Adrenal gland (tissue), 5 donors: ENCODE results near the gene AIFM2.

Experiments
- POLR2A ChIP-seq, 2 donors: fragments of 450-650 bp; IDR thresholded peaks; one replicate each; pipeline ENCODE4 v1.6.1; 2017; ENCODE audit warnings: antibody characterized with exemption in 2 of 2, mild to moderate bottlenecking in 2 of 2, moderate library complexity in 1 of 2
- TF ChIP-seq, protein P1 (sequence below), 6 experiments: fragments of 450-650 bp in 4 of 6; fragments of 200-600 bp in 2 of 6; sonication (generic) in 1 of 6; IDR thresholded peaks; 1 replicate in 5 of 6; 2 replicates in 1 of 6; pipeline versions ENCODE4 v1.5.1 to v1.8.0; 2016 to 2021; ENCODE audit warnings: antibody characterized with exemption in 6 of 6, mild to moderate bottlenecking in 2 of 6, moderate library complexity in 1 of 6
- donor health status: DM: no; HTN: no; CAD: no.

DNA sequence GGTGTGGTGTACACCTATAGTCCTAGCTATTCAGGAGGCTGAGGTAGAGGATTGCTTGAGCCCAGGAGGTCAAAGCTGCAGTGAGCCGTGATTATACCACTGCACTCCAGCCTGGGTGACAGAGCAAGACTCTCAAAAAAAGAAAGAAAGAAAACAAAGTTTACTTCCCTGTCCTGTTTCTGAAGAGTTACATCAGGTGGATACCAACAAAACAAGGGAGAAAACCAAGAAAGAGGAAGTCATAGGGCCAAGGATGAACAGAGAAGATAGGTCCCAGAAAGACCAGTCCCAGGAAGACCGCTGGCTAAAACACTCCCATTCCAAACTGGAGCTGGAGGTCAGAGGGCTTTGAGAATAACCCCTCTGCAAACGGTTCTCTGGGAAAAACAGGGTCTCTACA is 66.4 kb downstream of the AIFM2 start:
- no peak for TF ChIP-seq POLR2A (IDR thresholded peaks at IDR 0.05)
- TF ChIP-seq, protein P1, sequence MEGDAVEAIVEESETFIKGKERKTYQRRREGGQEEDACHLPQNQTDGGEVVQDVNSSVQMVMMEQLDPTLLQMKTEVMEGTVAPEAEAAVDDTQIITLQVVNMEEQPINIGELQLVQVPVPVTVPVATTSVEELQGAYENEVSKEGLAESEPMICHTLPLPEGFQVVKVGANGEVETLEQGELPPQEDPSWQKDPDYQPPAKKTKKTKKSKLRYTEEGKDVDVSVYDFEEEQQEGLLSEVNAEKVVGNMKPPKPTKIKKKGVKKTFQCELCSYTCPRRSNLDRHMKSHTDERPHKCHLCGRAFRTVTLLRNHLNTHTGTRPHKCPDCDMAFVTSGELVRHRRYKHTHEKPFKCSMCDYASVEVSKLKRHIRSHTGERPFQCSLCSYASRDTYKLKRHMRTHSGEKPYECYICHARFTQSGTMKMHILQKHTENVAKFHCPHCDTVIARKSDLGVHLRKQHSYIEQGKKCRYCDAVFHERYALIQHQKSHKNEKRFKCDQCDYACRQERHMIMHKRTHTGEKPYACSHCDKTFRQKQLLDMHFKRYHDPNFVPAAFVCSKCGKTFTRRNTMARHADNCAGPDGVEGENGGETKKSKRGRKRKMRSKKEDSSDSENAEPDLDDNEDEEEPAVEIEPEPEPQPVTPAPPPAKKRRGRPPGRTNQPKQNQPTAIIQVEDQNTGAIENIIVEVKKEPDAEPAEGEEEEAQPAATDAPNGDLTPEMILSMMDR (IDR thresholded peaks at IDR 0.05) = no peak
